ENCODE results near the gene SLC45A1.

- TF ChIP-seq POLR2A (IDR thresholded peaks at IDR 0.05): no peak
- TF ChIP-seq, protein P1, sequence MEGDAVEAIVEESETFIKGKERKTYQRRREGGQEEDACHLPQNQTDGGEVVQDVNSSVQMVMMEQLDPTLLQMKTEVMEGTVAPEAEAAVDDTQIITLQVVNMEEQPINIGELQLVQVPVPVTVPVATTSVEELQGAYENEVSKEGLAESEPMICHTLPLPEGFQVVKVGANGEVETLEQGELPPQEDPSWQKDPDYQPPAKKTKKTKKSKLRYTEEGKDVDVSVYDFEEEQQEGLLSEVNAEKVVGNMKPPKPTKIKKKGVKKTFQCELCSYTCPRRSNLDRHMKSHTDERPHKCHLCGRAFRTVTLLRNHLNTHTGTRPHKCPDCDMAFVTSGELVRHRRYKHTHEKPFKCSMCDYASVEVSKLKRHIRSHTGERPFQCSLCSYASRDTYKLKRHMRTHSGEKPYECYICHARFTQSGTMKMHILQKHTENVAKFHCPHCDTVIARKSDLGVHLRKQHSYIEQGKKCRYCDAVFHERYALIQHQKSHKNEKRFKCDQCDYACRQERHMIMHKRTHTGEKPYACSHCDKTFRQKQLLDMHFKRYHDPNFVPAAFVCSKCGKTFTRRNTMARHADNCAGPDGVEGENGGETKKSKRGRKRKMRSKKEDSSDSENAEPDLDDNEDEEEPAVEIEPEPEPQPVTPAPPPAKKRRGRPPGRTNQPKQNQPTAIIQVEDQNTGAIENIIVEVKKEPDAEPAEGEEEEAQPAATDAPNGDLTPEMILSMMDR (IDR thresholded peaks at IDR 0.05): no peak
Observed at GRCh38 chr1:8379513-8380186, 61.7 kb downstream of the SLC45A1 start.

Data from lower leg skin (tissue), 3 donors.